Fibroblast of skin of left biceps (primary cell): Measurements from ENCODE around the gene KNL1.
"Not testable (repeated sequence)": the region's sequence is repeated elsewhere in the genome, so short reads cannot be mapped to it uniquely, and the experiment has no call there.

Experiments
- DNase-seq, 2 experiments: peaks; one replicate each; pipeline ENCODE4 v3.0.0-alpha.2; 2013; ENCODE audit warnings: low read depth in 2 of 2

KNL1 gene

DNA sequence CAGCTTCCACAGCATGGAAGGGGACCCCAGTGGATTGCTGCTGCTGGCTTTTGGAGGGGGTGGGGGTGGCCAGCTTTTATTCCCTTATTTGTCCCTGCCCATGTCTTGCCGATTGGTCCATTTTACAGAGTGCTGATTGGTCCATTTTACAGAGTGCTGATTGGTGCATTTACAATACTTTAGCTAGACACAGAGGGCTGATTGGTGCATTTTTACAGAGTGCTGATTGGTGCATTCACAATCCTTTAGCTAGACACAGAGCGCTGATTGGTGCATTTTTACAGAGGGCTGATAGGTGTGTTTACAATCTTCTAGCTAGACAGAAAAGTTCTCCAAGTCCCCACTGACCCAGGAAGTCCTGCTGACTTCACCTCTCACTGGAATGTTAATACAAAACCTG, 12.3 kb upstream of the KNL1 start:
- not testable (repeated sequence) for DNase-seq

DNA sequence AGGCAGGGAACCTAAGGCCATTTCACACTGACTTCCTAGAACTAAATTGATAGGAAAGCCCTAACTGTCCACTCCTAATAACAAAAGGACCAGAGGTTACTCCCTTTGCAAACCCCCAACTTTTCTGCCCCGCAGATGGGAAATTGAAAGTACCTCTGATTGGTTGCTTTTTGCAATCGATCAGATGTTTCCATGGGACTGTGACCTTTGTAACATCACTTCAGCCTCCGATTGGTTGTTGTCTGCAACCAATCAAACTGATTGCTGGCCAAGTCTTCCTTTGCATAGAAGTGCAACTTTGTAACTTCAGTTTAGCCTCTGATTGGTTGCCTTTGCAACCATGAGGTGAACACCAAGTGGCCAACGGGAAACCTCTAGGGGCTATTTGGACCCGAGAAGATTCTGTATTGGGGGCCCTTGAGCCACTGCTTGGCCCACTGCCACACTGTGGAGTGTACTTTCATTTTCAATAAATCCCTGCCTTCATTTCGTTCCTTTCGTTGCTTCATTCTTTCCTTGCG, 11.3 kb upstream of the KNL1 start:
- no peak for DNase-seq

DNA sequence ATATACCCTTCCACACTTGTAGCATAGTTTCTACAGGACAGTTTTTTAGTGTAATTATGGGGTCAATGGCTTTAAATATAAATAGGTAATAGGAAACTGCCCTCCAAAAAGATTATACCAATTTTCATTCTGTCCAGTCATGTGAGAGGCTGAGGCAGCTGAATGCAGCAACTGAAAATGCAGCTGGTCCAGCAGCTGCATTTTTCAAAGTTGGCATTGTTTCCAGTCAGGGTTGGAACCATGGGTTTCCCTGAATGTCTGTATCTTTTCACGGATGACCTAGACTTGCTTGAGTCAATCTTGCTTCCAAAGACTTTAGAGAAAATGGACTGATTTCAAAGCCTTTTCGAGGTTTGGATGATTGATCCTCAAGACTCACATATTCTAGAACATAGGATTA, 9.9 kb upstream of the KNL1 start:
- no peak for DNase-seq

DNA sequence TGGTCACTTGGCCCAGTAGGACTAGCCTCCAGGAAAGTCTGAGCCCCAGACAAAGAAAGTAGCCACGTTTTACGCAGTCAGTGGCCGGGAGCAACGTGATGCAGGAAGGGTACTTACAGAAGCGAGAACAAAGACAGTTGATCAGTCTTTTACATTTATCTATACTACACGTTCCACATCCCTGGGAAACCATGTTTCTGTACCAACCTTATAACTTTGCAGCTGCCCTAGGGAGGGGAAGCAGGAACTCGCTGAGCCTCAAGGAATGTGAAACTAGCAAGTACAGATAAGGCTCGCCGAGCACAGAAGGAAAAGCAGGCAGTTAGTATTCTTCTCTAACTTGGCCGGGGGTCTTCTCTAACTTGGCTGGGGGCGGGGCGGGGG, 3.4 kb upstream of the KNL1 start:
- DNase-seq: no peak

DNA sequence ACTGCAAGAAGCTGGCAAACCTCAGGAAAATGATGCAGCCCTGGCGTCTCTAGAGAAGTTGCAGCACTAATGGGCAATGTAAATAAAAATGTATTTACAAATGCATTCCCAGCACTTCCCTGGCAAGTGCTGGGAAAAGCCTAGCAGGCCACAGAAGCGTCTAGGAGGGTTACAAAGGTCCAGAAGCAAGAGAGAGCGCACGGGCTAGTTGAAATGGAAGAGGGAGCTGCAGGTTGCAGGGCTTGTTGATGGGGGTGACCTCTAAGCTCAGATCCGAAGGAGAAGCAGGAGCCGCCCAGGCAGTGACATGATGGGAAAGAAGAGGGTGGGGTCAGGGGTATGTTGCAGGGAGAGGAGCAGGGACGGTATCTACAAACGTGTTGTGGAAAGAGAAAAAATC, 2.7 kb upstream of the KNL1 start:
- DNase-seq: no peak

DNA sequence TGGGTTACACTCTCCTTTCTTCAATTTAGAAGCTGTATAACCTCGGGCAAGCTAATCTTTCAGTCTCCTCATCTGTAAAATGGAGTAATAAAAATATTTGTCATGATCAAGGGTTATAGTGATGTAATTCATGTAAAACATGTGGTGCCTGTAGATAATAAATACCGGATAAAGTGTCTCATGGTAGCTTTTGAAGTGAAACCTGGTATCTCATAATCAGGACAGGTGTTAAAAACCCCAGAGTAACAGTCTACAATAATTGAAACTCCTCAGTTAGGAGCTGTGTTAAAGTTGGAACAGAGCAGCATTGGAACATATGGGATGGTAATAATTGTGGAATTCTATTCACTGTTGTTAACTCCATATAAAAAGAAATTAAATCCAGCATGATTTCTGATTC, 884 bp upstream of the KNL1 start:
- no peak for DNase-seq

DNA sequence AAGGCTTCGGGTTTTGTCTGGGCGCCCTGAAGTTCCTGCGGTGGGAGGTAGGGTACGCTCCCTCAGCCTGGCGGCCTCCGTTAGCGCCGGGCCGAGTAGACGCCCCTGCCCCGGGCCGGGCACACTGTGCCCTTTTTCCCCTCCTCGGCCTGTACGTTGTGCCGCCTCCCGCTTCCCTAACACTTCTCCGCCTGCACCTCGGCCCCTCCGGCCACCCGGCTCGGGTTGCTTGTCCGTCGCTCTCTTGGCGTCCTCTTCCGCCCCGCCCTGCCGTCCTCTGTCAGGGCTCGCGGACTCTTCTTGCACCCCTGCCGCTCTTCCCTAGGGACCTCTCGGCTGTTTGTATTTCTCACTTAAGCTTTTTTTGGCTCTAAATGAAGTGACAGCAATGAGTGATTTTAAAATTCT, 384 bp downstream of the KNL1 start:
- no peak for DNase-seq

DNA sequence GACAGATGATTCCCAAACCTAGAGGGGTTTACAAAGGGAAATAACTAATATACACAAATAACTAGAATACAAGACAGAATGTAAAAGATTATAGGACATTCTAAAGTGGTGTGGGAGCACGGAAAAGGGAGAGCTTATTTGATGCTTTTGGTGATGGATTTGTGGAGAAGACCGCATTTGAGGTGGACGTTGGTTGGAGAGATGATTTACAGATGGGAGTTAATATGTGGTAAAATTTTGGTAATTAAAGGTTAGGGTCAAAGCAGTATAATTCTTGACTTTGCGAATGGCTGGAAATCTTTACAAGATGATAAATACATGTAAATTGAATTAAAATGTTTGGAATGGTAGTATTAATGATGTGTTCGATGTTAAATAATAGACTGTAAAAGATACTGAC, 1.2 kb downstream of the KNL1 start:
- no peak for DNase-seq

DNA sequence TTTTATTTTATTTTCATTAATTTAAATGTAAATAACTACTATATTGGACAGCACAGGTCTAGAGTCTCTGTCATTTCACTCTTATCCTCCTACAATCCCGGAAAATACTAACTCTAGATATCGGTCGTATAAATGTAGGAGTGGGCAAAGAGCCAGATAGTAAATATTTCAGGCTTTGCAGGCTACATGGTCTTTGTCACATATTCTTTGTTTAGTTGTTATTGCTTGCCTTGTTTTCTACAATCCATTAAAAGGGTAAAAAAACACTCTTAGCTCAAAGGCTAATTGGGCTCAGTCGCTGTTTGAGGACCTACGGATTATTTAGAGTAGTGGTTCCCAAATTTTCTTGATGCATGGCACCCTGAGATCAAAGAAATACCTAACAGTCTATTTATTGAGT, 1.7 kb downstream of the KNL1 start:
- no peak for DNase-seq

DNA sequence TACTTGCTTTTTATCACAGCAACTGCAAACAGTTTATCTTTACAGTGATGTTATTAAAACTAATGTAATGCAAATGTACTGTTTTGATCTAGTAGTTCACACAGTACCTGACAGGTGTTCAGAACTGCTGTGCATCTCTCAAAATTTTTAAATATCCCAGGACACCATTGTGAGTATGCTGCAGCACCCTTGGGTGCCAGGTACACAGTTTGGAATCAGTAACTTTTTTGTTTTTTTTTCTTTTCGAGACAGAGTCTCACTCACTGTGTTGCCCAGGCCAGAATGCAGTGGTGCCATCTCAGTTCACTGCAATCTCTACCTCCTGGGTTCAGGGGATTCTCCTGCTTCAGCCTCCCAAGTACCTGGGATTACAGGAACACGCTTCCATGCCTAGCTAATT, 3.0 kb downstream of the KNL1 start:
- DNase-seq: no peak

DNA sequence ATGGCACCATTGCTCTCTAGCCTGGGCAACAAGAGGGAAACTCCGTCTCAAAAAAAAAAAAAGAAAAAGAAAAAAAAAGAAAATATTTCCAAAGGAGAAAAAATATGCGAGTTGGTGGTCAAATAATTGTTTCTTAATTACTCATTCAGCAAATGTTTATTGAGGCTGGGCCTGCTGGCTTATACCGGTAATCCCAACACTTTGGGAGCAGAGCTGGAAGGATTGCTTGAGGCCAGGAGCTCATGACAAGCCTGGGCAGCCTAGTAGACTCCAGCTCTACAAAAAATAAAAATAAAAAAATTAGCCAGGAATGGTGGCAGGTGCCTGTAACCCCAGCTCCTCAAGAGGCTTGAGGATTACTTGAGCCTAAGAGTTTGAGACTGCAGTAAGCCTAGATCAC, 4.1 kb downstream of the KNL1 start:
- no peak for DNase-seq

DNA sequence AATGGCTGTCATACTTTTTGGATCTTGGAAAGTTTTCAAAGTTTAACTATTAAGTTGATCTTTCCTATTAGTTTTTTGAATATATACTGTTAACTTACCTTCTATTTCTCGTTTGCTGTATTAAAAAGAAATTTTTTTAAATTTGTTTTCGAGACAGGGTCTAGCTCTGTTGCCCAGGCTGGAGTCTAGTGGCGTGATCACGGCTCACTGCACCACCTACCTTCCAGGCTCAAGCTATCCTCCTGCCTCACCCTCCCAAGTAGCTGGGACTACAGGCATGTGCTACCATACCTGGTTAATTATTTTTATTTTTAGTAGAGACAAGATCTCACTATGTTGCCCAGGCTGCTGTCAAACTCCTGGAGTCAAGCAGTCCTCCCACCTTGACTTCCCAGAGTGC, 4.6 kb downstream of the KNL1 start:
- DNase-seq: no peak

DNA sequence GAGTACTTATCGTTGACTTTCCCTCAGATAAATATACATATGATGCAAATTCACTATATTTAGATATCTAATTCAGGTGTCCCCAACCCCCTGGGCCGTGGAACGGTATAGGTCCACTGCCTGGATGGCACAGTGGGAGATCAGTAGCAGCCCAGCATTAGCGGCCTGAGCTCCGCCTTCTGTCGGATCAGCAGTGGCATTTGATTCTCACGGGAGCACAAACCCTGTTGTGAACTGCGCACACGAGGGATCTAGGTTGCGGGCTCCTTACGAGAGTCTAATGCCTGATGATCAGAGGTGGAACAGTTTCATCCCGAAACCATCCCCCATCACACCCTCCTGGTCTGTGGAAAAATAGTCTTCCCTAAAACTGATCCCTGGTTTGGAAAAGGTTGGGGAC, 6.9 kb downstream of the KNL1 start:
- no peak for DNase-seq

DNA sequence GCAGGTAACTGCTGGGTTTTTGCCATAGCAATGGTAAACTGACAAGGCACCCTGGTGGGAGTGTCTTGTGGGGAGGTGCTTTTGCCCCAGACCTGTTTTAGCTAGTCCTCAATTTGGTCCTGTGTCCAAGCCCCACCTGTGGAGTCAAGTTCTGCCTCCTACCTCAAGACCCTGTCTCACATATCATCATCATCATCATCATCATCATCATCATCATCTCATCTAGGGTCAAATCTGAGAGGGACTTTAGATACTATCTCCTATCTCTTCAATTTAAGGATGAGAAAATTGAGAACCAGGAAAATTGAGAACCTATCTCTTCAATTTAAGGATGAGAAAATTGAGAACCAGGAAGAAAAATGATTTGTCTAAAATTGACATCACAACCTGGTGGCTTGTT, 9.9 kb downstream of the KNL1 start:
- no peak for DNase-seq

DNA sequence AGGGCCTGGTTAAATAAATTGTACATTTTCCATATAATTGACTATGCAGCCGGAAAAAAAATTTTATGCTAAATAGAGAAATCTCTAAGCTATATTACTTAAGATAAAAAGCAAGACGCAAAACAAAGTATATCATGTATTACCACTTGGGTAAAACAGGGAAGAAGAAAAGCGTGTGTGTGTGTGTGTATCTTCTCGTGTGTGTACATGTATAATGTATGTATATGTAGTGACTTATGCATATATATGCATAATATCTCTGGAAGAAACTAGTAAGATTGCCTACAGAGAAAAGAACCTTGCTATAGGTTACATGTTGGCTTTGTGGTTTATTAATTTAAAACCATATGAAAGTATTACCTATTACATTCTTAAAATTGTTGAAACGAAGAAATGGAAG, 19.0 kb downstream of the KNL1 start:
- no peak for DNase-seq

DNA sequence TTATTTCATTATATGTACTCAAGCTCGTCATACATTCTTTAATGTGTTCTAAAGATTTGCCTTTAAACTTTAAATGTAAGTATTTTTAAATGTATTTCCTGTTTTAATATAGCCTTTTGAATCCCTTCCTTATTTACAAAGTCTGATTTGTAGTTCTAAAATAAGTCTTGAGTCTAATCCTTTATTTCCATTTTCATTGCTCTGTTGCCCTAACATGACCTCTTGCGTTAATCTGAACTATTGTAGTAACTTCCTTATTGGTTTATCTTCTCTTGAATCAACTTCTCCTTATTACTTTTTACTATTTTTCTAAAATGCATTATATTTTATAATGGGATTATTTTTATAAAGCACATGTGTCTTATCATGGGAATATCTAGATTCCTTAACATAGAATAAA, 24.0 kb downstream of the KNL1 start:
- DNase-seq: no peak

DNA sequence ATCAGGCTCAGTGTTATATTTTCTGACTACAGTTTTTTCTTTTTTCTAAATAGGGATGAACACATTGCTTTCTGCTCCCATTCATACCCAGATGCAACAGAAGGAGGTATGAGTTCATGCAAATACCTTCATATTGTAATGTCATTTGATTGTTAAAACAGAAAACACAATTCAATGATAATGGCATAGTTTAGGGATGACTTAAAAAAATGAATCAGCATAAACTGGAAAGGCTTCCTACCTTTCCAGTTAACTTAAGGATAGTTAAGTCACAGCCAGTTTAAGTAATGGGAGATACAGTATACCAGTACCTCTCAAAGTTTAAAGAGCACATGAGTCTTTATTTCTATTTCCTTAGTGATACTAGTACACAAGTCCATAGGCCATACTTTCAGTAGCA, 24.9 kb downstream of the KNL1 start:
- no peak for DNase-seq

DNA sequence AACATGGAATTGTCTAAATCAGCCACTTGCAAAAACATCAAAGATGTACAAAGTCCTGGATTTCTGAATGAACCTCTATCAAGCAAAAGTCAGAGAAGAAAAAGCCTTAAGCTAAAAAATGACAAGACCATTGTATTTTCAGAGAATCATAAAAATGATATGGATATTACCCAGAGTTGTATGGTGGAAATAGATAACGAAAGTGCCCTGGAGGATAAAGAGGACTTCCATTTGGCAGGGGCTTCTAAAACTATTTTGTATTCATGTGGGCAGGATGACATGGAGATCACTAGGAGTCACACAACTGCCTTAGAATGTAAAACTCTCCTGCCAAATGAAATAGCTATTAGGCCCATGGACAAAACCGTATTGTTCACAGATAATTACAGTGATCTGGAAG, 29.3 kb downstream of the KNL1 start:
- no peak for DNase-seq

DNA sequence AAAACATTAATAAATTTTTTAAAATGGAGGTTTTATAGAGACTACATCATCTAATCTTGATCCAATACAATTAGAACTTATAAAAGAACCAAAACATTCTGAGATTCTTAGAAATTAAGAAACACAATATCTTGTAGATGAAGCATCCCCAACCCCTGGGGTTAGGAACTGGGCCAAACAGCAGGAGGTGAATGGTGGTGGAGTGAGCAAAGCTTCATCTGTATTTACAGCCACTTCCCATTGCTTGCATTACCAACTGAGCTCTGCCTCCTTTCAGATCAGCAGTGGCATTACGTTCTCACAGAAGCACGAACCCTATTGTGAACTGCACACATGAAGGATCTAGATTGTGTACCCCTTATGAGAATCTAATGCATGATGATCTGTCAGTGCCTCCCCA, 36.3 kb downstream of the KNL1 start:
- no peak for DNase-seq

DNA sequence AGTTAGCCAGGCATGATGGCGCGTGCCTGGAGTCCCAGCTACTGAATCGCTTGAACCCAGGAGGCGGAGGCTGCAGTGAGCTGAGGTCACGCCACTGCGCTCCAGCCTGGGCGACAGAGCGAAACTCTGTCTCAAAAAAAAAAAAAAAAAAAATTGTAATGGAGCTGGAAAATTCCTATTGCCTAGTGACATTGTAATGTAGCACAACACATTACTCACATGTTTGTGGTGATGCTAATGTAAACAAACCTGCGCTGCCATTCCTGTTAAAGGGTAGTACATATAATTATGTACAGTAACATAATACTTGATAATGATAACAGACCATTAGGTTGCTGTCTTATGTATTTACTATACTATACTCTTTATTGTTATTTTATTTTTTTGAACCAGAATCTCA, 39.1 kb downstream of the KNL1 start:
- no peak for DNase-seq

DNA sequence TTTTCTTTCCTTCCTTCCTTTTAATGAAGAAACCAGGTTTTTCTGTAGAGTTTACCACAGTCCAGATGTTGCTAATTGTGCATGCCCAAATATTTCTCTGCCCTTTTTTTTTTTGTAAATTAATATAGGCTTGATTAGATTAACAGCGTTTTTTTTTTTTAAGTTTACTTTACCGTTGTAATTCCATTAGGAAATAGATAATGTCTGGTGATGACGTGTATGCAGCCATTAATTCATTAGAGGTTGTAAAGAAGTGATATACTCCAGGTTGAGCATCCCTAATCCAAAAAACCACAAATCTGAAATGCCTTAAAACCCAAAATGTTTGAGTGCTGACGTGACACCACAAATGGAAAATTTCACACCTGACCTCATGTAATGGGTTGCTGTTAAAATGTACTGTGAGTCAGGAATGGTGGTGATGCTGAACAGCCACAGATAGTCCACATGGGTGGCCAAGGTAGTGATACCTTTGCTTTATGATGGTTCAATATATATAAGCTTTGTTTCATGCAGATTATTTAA, 43.2 kb downstream of the KNL1 start:
- DNase-seq: no peak

DNA sequence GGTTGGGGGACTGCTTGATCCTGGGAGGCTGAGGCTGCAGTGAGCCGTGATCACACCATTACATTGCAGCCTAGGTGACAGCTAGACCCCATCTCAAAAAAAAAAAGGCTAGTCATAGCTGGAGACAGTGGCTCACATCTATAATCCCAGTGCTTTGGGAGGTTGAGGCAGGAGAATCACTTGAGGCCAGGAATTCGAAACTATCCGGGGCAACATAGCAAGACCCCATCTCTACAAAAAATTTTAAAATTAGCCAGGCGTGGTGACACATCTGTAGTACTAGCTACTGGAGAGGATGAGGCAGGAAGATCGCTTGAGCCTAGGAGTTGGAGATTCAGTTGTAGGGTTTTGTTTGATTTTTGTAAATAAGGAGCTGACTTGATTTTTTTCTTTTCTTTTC, 45.6 kb downstream of the KNL1 start:
- DNase-seq: no peak

DNA sequence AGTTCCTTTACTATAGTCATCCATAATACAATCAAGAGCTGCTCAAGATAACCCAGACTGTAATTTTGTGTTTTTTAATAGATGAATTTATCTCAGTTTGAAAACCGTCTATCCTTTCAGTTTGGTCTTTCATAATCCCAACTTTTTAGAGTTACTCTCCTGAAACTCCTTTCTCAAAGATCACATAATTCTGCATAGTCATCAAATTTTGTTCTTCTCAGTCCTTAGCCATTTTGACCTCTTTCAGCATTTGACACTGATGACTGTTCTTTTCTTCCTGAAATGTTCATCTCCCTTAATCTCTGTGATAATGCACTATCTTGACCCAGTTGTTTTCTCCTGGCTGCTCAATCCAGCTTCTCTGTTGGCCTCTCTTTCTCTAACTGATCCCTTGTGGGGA, 53.5 kb downstream of the KNL1 start:
- DNase-seq: no peak

DNA sequence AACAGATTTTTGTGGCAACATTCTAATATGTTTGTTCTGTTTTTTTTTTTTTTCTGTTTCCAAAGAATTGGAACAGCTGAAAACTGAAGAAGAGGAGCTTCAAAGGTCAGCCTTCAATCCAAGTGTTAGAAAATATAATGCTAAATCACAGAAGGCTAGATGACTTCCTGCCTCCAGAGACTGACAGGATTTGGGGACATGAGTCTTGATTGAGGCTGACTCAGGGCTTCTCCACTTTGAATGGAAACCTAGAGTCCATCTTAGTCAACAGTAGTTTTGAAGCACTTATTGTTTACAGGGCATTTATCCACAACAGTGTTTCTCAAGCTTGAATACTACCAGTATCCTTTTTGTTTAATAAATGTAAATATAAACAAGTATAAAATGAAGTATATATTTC, 56.4 kb downstream of the KNL1 start:
- no peak for DNase-seq

DNA sequence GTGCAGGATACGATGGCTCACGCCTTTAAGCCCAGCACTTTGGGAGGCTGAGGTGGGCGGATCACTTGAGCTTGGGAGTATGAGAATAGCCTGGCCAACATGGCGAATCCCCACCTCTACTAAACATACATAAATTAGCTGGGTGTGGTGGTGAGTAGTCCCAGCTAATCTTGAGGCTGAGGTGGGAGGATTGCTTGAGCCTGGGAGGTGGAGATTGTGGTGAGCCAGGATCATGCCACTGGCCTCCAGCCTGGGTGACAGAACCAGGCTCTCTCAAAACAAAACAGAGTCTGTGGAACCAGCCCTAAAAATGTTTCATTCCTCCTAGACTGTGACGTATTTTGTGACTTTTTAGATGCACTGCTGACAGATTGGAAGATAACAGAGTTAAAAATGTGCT, 66.6 kb downstream of the KNL1 start:
- DNase-seq: no peak
